ENCODE measurements around the gene RBM33. TPM values are rescaled to one million over a fixed set of nuclear protein-coding genes. Genes with fewer than 3 reads are reported as not detected.

RBM33 gene
- total and polyA plus RNA-seq, 9 of the 15 experiments (the other 6 are each of a cell fraction or from before 2014, with no cell fraction given) = 4.4 to 80.7 (median 27.3) TPM

- Histone ChIP-seq H3K4me2 (ENCODE audit: insufficient read depth, low read length) (no peak overlapping the region), H2AFZ (ENCODE audit: low read depth, low read length) (no peak overlapping the region), H3K4me3 (no peak overlapping the region), H3K9me3 (replicated peaks; ENCODE audit: control insufficient read depth, insufficient read depth, low read depth, low read length) (no peaks in the 10 kb centered on the region; the same call in 1 of the 2 replicates), H3K9ac (ENCODE audit: insufficient read depth in 1 of 2, low read depth in 2 of 2, low read length in 2 of 2) (no peak overlapping the region), H3K9me1 (ENCODE audit: control insufficient read depth, insufficient read depth, low read length) (no peaks in the 10 kb centered on the region), H3K27ac (ENCODE audit: extremely low read depth, low read depth, low read length) (no peak overlapping the region), H3K27me3 (ENCODE audit: control insufficient read depth in 2 of 2, insufficient read depth in 2 of 2, low read length in 2 of 2) (peaks cover 16 to 36% of the 10 kb centered on the region in 2 experiments; a peak in 4 of 5 replicates), H3K79me2 (ENCODE audit: control insufficient read depth, insufficient read depth, low read length) (no peaks in the 10 kb centered on the region), H4K20me1 (replicated peaks; ENCODE audit: control insufficient read depth, insufficient read depth, low read length) (0 out of 2 replicates have a peak, but pooled peaks cover 4% of the 10 kb centered on the region), H3K4me1 (replicated peaks in 1 of 2; ENCODE audit: control insufficient read depth in 2 of 2, insufficient read depth in 2 of 2, low read length in 2 of 2) (peaks cover 0 to 18% of the 10 kb centered on the region in 2 experiments; a peak in 2 of 5 replicates), H3K36me3 (ENCODE audit: control insufficient read depth, insufficient read depth, low read length) (no peaks in the 10 kb centered on the region)
- ChIA-PET POLR2A (interaction anchor here (0.5 kb wide), 1 partner anchor 588 kb away, joined by 4 read pairs; no protein-coding TSS in a partner anchor), CTCF (ENCODE audit: low intra/inter-chr PET ratio) (no interaction called here)
- DNase-seq (ENCODE audit: extremely low read depth in 1 of 4, low spot score in 3 of 4) (no peak), FAIRE-seq (no peak), ATAC-seq (no peak)
- WGBS (ENCODE audit: insufficient coverage, low coverage, missing lambda C conversion rate) = 3% methylated on average over 9 of the region's 9 CpGs
- no TSS peak for BruUV-seq (replicated peaks)
- TF ChIP-seq ARID1B (IDR thresholded peaks at IDR 0.05) (no peak), BHLHE40 (IDR thresholded peaks at IDR 0.05; ENCODE audit: low read length) (no peak)
- intact Hi-C loops (cut with micrococcal nuclease) (no loop called here), in situ Hi-C loops (cut with MboI) (no loop called here)
Observed at GRCh38 chr7:155794196-155794595, 149.7 kb downstream of the RBM33 start.

DNA sequence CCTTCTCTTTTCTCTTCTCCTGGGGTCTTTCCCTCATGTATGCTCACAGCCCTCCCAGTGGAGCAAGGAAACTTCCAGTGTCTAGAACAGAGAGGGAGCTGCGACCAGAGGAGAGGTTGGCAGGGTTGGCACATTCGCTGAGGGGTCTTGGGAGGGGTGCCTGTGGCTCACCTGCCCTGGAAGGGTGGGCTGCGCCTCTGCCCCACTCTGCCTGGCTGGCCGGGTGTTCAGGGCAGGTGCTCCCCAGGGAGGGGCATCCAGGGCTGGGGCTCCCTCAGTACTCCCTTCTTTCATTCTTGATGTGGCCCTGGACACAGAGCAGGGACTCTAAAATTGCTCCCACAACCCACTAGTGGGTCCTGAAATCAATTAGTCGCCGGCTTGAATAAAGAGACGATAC lies 150.9 kb downstream of the RBM33 start:
- peaks cover 0 to 16% of the 10 kb centered on the region in 2 experiments; a peak in 2 of 5 replicates for H3K4me1 ChIP-seq (replicated peaks in 1 of 2; ENCODE audit: control insufficient read depth in 2 of 2, insufficient read depth in 2 of 2, low read length in 2 of 2)
- no peak overlapping the region for H3K4me3 ChIP-seq
- H3K27me3 ChIP-seq (ENCODE audit: control insufficient read depth in 2 of 2, insufficient read depth in 2 of 2, low read length in 2 of 2) = peaks cover 28 to 48% of the 10 kb centered on the region in 2 experiments
- intact Hi-C loops (cut with micrococcal nuclease) = loop anchor here (5.0 kb wide), 3 partner anchors 677 to 1682 kb away; no protein-coding TSS in a partner anchor
- no TSS peak for BruUV-seq (replicated peaks)
- ChIA-PET CTCF (ENCODE audit: low intra/inter-chr PET ratio) (no interaction called here), POLR2A (interaction anchor here (0.6 to 0.7 kb wide), 2 partner anchors 555 to 889 kb away, joined by 3 read pairs; no protein-coding TSS in a partner anchor)
- no peak overlapping the region for H3K27ac ChIP-seq (ENCODE audit: extremely low read depth, low read depth, low read length)
- no peak overlapping the region for H3K9ac ChIP-seq (ENCODE audit: insufficient read depth in 1 of 2, low read depth in 2 of 2, low read length in 2 of 2)
- peaks cover 4% of the 10 kb centered on the region; the same call in 1 of the 2 replicates for H4K20me1 ChIP-seq (replicated peaks; ENCODE audit: control insufficient read depth, insufficient read depth, low read length)
- no peaks in the 10 kb centered on the region for H3K36me3 ChIP-seq (ENCODE audit: control insufficient read depth, insufficient read depth, low read length)
- no peaks in the 10 kb centered on the region; the same call in 1 of the 2 replicates for H3K9me3 ChIP-seq (replicated peaks; ENCODE audit: control insufficient read depth, insufficient read depth, low read depth, low read length)
- H3K4me2 ChIP-seq (ENCODE audit: insufficient read depth, low read length) = no peak overlapping the region
- FAIRE-seq (no peak), ATAC-seq (no peak), DNase-seq (ENCODE audit: extremely low read depth in 1 of 4, low spot score in 3 of 4) (no peak)
- in situ Hi-C loops (cut with MboI) = no loop called here
- no peaks in the 10 kb centered on the region for H3K79me2 ChIP-seq (ENCODE audit: control insufficient read depth, insufficient read depth, low read length)
- no peaks in the 10 kb centered on the region for H3K9me1 ChIP-seq (ENCODE audit: control insufficient read depth, insufficient read depth, low read length)
- WGBS (ENCODE audit: insufficient coverage, low coverage, missing lambda C conversion rate) = 2% methylated on average over 7 of the region's 7 CpGs
- no peak overlapping the region for H2AFZ ChIP-seq (ENCODE audit: low read depth, low read length)
- no peak for TF ChIP-seq ZNF518B (CRISPR knock-in tag; IDR thresholded peaks at IDR 0.05)
- no peak for TF ChIP-seq ARHGAP35 (IDR thresholded peaks at IDR 0.05; ENCODE audit: partially characterized antibody)
- TF ChIP-seq CLOCK (CRISPR knock-in tag; IDR thresholded peaks at IDR 0.05; ENCODE audit: borderline replicate concordance) = no peak
- TF ChIP-seq ZNF431 (CRISPR knock-in tag; IDR thresholded peaks at IDR 0.05) = no peak
- TF ChIP-seq U2AF1 (optimal IDR thresholded peaks at IDR 0.05; ENCODE audit: low read depth, low read length) = no peak
- TF ChIP-seq SP1 (CRISPR knock-in tag; IDR thresholded peaks at IDR 0.05) = no peak

Data from K562 (cell line).